Measurements from ENCODE around the gene EI24.

GRCh38 chr11:125626288-125626950 is 57.1 kb downstream of the EI24 start:
- TF ChIP-seq CTCF (IDR thresholded peaks at IDR 0.05) (peak in 1 of 5 experiments; percentile 8), POLR2A (IDR thresholded peaks at IDR 0.05) (no peak), EP300 (IDR thresholded peaks at IDR 0.05) (no peak)

Measured in tibial nerve (tissue), 4 donors.